GM12878 (cell line): ENCODE results near the gene HIP1.

Experiments
- EED ChIP-seq: sonication (generic); IDR thresholded peaks from 2 replicates; pipeline ENCODE4 v1.6.1; 2016; ENCODE audit warnings: antibody characterized with exemption, low read depth
- REST ChIP-seq: IDR thresholded peaks from 2 replicates; pipeline ENCODE4 v1.6.1; 2012; ENCODE audit warnings: mild to moderate bottlenecking, low read depth, low read length
- TF ChIP-seq, protein P1 (sequence below), 3 experiments: IDR thresholded peaks in 2 of 3; conservative IDR thresholded peaks in 1 of 3; 2 replicates each; pipeline ENCODE4 v1.5.1; 2011; ENCODE audit warnings: low read depth in 3 of 3, low read length in 3 of 3, mild to moderate bottlenecking in 3 of 3, control low read depth in 2 of 3, moderate library complexity in 2 of 3, inconsistent platforms in 1 of 3, mixed read lengths in 1 of 3; ENCODE audit not compliant: control insufficient read depth in 2 of 3, insufficient read depth in 1 of 3; ENCODE audit errors: extremely low read depth in 1 of 3
- TF ChIP-seq, protein P2 (sequence below): IDR thresholded peaks from 2 replicates; pipeline ENCODE4 v1.6.1; 2012; ENCODE audit warnings: low read depth, low read length, improper control_type of control experiment

GRCh38 chr7:75614401-75614800 lies 124.3 kb downstream of the HIP1 start:
- TF ChIP-seq, protein P1, sequence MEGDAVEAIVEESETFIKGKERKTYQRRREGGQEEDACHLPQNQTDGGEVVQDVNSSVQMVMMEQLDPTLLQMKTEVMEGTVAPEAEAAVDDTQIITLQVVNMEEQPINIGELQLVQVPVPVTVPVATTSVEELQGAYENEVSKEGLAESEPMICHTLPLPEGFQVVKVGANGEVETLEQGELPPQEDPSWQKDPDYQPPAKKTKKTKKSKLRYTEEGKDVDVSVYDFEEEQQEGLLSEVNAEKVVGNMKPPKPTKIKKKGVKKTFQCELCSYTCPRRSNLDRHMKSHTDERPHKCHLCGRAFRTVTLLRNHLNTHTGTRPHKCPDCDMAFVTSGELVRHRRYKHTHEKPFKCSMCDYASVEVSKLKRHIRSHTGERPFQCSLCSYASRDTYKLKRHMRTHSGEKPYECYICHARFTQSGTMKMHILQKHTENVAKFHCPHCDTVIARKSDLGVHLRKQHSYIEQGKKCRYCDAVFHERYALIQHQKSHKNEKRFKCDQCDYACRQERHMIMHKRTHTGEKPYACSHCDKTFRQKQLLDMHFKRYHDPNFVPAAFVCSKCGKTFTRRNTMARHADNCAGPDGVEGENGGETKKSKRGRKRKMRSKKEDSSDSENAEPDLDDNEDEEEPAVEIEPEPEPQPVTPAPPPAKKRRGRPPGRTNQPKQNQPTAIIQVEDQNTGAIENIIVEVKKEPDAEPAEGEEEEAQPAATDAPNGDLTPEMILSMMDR (IDR thresholded peaks at IDR 0.05 in 2 of 3, conservative IDR thresholded peaks at IDR 0.05 in 1 of 3; ENCODE audit: control insufficient read depth in 2 of 3, extremely low read depth in 1 of 3, insufficient read depth in 1 of 3, low read depth in 3 of 3, low read length in 3 of 3): no peak
- TF ChIP-seq REST: no peak
- TF ChIP-seq, protein P2, sequence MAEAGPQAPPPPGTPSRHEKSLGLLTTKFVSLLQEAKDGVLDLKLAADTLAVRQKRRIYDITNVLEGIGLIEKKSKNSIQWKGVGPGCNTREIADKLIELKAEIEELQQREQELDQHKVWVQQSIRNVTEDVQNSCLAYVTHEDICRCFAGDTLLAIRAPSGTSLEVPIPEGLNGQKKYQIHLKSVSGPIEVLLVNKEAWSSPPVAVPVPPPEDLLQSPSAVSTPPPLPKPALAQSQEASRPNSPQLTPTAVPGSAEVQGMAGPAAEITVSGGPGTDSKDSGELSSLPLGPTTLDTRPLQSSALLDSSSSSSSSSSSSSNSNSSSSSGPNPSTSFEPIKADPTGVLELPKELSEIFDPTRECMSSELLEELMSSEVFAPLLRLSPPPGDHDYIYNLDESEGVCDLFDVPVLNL: no peak
- TF ChIP-seq EED: no peak
